ENCODE measurements around the gene DYSF.

- TF ChIP-seq, protein P1, sequence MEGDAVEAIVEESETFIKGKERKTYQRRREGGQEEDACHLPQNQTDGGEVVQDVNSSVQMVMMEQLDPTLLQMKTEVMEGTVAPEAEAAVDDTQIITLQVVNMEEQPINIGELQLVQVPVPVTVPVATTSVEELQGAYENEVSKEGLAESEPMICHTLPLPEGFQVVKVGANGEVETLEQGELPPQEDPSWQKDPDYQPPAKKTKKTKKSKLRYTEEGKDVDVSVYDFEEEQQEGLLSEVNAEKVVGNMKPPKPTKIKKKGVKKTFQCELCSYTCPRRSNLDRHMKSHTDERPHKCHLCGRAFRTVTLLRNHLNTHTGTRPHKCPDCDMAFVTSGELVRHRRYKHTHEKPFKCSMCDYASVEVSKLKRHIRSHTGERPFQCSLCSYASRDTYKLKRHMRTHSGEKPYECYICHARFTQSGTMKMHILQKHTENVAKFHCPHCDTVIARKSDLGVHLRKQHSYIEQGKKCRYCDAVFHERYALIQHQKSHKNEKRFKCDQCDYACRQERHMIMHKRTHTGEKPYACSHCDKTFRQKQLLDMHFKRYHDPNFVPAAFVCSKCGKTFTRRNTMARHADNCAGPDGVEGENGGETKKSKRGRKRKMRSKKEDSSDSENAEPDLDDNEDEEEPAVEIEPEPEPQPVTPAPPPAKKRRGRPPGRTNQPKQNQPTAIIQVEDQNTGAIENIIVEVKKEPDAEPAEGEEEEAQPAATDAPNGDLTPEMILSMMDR (conservative IDR thresholded peaks at IDR 0.05), result no peak
- TF ChIP-seq ZFX (IDR thresholded peaks at IDR 0.05), result no peak
Measured at GRCh38 chr2:71534201-71534600, 80.8 kb downstream of the DYSF start.

Data from C4-2B (cell line).